Stimulated activated CD4-positive, alpha-beta T cell treated with anti-CD3 and anti-CD28 coated beads, Interleukin-4, amount 100 ng/mL, for 48 hours (primary cell): ENCODE data around the gene FOXP4.

Experiments used
- DNase-seq, 2 donors: peaks; one replicate each; pipeline ENCODE4 v3.0.0-alpha.2; 2020; ENCODE audit warnings: low read depth in 2 of 2

Gene FOXP4

GRCh38 chr6:41563060-41563776 lies 17.0 kb downstream of the FOXP4 start:
- no peak for DNase-seq

- DNase-seq = no peak
These were observed 18.4 kb downstream of the FOXP4 start for GRCh38 chr6:41564448-41565142.

- no peak for DNase-seq
These were observed 19.5 kb downstream of the FOXP4 start for GRCh38 chr6:41565701-41566100.

GRCh38 chr6:41566961-41567360 lies 20.8 kb downstream of the FOXP4 start:
- no peak for DNase-seq

- no peak for DNase-seq
These were observed 21.5 kb downstream of the FOXP4 start for GRCh38 chr6:41567684-41568083.

GRCh38 chr6:41568202-41568584 lies 22.0 kb downstream of the FOXP4 start:
- no peak for DNase-seq

GRCh38 chr6:41568585-41569384 lies 22.6 kb downstream of the FOXP4 start:
- no peak for DNase-seq

- no peak for DNase-seq
These were observed 24.1 kb downstream of the FOXP4 start for GRCh38 chr6:41570259-41570615.

- DNase-seq = peak in 1 of 2 donors; percentile 36
These were observed 25.0 kb downstream of the FOXP4 start for GRCh38 chr6:41571021-41571780.

- DNase-seq = no peak
These were observed 26.4 kb downstream of the FOXP4 start for GRCh38 chr6:41572613-41573012.

GRCh38 chr6:41573276-41573675 lies 27.1 kb downstream of the FOXP4 start:
- no peak for DNase-seq

GRCh38 chr6:41573985-41574384 lies 27.8 kb downstream of the FOXP4 start:
- no peak for DNase-seq

GRCh38 chr6:41575598-41575997 lies 29.4 kb downstream of the FOXP4 start:
- DNase-seq = no peak

GRCh38 chr6:41576667-41577066 lies 30.5 kb downstream of the FOXP4 start:
- no peak for DNase-seq

- no peak for DNase-seq
These were observed 31.4 kb downstream of the FOXP4 start for GRCh38 chr6:41577356-41578216.

- DNase-seq = no peak
These were observed 32.3 kb downstream of the FOXP4 start for GRCh38 chr6:41578217-41579087.

GRCh38 chr6:41579088-41579610 lies 33.0 kb downstream of the FOXP4 start:
- no peak for DNase-seq

GRCh38 chr6:41580690-41581089 lies 34.5 kb downstream of the FOXP4 start:
- DNase-seq = no peak

- DNase-seq = no peak
These were observed 35.3 kb downstream of the FOXP4 start for GRCh38 chr6:41581381-41581991.
